DMS114 treated with DMSO at 0.1 percent for 48 hours (cell line): ENCODE results near the gene ZAR1L.

ENCODE experiments used
- DNase-seq: peaks from one replicate; lab custom pipeline; 2025; ENCODE audit not compliant: unreplicated experiment; lab: John Stamatoyannopoulos, UW

ZAR1L gene

DNA sequence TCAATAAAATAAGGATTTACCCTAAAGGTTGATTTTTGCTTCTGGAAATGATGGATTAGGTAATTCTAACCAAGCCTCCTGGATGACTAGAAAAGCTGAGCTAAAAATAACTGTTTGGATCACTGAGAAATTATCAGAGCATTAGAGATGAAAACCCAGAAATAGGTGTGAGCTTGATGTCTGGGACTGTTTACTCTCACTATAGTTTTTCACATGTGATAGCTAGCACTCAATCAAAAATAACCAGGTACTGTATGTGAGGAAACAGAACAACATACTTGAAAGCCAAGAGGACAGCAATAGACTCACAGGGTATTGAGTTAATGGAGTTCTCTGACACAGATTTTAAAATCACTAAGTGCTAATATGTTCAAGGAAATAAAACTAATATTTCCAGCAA, 9.5 kb downstream of the ZAR1L start:
- no peak for DNase-seq

DNA sequence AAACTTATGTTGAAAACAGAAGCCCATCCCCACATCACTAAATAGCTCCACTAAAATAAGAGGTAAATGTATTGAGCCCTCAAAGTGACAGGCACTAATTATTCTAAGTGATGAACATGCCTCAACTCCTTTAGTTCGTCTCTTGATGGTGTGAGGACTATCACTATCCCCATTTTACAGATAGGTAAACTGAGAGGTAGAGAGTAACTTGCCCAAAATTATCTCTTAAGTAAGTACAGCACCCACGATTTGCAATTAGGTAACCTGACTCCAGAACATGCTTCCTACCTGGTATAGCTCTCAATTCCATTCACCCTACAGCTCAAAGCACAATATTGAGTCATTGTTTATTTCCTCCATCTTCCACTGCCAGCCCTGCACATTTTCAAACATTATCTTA, 12.7 kb downstream of the ZAR1L start:
- DNase-seq = no peak

DNA sequence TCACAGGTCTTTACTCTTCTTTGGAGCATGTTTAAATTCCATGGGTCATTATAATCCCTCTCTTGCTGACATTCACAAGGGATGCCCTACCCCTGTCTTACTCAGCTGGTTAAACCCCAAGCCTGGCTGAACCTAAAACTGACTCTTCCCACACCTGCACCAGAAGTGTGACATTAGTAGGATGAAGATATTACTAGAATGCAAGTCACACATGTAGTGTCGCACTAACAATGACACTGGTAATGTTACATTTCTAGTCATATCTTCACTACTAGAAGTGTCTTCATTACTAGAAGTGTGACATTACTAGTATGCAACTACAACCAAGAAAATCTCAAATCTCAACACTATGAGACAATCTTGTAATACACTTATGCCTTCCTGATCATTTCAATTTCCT, 14.2 kb downstream of the ZAR1L start:
- no peak for DNase-seq

DNA sequence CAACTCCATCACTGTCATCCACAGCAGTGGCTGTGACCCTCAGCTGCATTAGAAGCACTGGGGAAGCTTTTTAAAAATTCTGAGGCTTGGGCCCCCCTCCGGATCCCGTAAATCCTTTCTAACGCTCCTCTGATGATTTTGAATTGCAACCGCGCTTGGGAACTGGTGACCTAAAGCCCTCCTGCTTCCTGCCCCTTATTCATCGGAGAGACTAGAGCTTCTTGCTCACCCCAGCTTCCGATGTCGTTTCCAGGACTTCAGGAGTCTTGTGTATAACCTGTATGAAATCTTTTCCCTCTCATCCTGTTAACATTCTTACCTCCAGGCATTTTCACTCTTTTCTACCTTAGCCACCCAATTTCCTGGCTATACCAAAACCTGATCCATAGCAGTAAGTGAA, 14.8 kb downstream of the ZAR1L start:
- no peak for DNase-seq

DNA sequence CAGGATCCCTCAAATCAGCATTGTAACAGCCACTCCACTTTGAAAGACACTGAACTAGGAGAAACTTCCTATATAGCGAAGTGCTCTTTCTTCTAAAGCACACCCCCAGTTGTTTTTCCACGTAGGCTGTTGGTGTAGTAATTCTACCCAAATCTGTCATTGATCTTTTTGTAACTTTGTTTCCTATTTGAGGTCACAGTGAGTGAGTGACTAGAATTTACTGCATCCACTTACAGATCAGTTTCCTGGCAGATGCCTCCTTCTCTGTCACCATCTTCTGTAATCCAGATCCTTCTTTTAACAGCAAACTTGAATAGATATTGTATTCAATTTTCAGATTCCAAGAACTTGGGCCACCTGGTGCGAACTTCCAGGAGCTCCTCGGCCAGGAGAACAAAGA, 15.3 kb downstream of the ZAR1L start:
- DNase-seq = no peak

DNA sequence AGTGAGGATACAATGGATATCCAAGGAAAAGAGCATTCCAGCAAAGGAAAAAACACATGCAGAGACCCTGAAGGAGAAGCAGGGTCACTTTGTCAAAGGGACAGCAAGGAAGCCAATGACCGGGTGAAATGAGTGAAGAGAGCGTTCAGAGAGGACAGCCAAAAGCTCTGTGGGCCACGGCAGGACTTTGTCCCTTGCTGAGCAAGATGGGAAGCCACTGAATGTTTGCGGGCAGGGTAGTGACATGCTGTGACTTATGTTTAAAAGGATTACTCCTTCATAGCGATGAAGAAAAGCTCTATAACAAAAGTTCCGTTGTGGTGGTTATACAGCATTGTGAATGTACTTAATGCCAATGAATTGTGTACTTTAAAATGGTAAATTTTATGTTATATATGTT, 16.5 kb downstream of the ZAR1L start:
- DNase-seq = no peak

DNA sequence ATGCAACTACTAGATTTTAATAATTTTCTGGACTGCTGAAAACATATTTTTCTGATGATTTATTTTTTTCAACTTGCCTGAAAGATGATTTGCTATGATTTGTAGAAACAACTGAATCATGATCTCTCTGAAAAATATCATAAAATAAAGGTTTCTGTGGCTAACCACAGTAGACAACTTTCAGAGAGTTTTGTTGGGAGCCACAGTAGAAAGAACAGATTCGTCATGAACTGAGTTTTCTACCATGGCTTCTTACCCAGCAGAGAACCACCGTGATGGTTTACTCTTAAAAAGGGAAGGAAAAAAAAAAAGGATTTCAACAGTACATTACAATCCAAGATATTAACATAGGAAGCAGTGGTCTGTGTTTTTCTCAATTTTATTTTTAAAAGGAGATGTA, 18.0 kb downstream of the ZAR1L start:
- no peak for DNase-seq

DNA sequence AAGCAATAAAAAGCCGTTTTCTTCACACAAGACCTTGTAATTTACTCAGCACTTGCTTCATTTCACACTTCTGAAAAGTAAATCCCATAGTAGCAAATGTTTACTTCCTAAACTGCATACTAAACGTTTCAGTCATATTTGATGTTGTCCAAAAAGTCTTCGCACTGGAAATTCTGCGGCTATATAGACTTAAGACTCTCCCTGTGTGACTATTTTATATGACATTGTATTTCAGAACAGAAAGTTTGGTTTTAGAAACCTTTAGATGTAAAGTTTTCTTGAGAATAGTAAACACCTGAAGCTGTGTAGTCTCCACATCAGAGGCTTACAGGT, 29.6 kb downstream of the ZAR1L start:
- no peak for DNase-seq

DNA sequence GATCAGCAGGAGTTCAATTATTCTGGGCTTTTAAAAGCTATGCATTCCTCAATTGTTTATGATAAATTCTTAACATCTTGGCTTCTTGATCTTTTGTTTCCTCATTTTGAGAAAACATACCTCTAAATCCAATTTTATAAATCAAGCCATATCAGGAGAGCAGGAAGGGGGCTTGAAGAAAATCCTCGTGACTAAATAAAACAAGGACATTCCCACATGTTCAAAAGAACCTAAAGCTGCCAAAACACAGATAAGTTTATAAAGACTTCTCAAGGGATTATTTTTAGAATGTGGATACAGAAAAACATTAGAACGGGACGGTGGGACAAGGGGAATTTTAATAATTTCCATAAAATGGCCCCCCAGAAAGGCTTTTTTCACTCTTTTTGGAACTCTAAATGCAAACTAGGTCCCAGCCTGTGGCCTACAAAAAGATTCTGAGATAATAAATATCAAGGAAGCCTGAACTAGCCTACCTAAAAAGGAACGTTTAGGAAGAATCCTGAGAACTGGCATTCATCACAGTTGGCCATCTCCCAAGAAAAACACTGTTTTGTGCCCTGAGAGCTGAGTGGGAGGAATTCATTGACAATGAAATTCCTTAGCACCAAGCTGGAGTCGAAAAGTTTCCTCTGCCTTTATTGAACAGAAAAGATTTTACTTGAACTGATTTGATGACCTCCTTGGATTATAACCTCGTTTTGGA, 30.1 kb downstream of the ZAR1L start:
- DNase-seq = no peak

DNA sequence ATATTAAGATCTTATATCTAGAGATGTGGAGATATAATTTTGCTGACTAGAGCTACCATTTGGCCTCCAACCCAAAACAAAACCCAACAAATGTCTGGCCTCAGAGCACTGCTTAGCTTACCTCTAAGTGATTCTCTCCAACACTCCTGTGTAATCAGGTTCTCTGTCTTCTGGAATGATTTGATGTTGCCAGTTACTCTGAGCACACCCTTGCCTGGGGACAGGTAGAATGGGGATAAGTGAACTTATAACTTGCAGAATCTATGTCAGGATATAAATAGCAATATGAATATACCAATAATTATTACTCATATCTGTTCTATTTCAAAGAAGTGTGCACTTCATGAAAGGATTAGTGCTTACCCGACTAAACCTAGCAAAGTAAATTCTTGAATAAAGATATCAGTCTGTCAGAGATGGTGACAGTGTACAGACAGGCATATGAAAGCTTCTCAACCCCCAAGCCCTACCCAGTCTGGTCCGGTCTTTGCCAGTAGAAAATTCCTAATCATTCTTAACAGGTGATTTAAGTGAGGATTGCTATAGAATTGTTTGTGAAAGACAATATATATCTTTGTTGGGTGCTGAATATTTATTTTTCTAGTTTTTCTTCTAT, 33.0 kb downstream of the ZAR1L start:
- no peak for DNase-seq

DNA sequence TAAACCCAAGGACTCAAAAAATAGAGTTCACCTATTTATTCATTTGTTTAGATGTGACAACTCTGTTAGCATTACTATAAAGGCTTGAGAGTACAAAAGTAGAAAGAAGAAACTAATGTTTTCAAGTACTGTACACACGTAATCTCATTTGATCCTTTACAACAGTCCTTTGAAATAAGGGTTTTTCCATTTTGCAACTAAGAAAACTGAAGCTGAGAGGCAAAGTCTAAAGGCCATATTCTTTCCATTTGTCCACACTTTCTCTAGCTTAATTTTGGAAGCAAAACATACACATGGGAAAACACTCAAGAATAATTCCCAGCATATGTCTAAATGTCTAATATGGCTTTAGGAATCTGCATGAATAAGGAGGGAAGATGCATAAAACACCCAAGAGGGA, 34.1 kb downstream of the ZAR1L start:
- DNase-seq = no peak

DNA sequence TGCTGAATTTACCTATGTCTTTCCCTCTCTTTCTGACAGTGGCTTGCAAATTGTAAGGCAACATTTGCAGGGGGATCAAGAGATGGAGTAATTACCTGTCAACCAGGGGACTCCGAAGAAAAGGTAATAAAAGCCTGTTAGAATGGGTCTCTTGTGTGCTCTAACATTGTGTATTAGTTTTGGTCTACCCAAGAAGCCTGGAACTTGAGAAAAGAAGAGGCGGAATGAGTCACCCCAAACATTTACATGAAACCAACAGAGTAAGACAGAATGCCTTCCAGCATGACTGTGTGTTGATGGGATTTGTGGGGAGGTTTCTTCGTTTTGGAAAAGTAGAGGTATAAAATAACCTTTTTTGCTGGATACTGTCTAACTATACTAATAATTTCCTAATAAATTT, 36.7 kb downstream of the ZAR1L start:
- no peak for DNase-seq

DNA sequence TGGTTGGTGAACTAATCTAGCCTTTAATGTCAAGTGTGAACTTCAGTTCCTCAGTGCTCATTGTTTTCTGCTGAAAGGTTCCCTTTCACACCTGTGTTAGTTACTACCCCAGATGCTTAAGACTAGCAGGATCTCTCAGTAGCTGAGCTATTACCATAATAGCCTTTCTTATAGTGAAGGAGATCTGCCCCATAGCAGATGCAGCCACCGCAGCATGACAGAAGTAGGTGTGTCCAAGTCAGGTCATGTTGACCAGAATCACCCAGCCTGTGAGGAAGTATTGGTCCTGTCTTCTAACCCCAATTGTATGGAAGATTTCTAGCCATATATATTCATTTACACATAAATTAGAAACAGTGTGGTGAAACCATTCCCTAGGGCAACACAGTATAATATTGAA, 37.3 kb downstream of the ZAR1L start:
- DNase-seq = no peak

DNA sequence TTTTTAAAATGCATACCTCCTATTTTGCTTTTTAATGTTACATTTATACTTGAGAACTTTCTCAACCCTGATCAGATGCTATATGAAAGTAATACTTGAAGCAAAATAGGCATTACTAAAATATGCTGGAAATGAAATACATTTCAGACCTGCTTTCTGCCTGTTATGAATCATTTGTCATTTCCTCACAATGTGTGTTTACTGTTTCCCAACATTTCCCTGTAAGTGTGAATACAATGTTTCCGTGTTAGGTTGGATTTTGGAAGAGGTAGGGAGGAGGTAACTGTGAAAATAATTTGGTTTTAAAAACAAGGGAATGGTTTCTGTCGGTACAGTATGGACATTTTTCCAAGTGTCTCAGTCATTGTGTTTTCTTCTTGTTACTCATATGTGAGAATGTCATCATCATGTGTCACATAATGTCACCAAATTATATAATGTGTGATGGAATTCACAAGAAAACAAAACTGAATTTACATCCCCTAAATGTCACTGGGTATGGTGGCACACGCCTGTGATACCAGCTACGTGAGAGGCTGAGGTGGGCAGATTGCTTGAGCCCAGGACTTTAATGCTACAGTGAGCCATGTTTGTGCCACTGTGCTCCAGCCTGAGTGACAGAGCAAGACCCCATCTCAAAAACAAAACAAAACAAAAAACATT, 43.0 kb downstream of the ZAR1L start:
- no peak for DNase-seq

DNA sequence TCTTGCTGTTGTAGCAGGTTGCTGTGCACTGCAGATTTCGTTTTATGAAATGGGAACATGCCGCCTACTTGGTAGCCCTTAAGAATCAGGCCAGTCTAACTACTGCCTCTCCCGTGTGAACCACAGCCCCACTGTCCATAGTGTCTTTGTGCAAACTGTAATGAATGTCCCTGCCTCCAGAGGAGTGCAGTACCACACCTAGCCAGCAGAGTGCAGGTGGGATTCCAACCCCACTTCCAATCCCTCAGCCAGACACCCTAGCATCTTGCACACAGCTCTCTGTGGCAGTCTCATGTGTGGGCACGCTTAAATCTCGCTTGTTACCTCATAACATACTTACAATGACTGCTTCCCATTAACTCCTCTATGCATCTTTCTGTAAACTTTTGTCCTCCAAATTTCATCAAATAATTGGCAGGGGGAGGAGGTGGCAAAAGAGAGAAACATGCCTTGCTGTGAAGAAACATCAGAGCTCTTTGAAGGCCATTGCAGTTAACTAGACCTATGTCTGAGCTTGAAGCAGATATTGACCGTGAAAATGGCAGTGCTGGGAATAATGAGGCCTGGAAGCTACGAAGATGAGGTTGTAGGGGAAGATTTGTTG, 47.2 kb downstream of the ZAR1L start:
- no peak for DNase-seq

DNA sequence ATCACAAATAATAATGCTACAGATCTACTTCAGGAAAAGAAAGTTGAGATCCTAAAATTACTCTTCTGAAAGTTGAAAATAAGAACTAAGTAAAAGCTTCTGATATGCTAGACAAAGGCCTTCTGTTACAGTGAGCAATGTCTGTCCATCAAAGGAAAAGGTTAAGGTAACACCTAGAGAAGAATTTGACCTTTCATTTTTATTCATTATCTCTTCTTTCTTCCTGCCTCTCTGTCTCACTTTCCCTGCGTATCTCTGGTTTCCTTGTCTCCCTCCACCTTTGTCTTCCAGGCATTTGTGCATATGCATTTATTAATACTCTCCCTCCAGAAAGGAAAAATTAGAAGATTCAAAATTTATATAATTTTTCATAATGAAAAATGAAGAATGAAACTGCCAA, 49.0 kb downstream of the ZAR1L start:
- no peak for DNase-seq

DNA sequence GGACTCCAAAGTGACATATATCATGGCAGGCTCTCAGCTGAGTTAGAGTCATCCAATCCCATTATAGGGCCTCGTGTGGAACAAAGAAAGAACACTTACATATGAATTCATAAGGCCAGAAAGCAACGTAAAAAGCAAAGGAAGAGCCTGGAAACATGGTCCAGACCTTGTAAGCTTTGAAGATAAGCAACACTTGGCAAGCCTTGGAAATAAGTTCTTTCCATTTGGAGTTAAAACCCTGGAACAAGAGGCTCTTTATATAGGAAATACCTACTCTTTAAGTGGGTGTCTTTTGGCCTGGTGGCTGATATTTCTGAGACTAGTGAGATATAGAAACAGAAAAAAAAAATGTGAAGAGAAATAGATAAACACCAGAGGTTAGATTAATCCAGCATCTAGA, 49.4 kb downstream of the ZAR1L start:
- DNase-seq = no peak

DNA sequence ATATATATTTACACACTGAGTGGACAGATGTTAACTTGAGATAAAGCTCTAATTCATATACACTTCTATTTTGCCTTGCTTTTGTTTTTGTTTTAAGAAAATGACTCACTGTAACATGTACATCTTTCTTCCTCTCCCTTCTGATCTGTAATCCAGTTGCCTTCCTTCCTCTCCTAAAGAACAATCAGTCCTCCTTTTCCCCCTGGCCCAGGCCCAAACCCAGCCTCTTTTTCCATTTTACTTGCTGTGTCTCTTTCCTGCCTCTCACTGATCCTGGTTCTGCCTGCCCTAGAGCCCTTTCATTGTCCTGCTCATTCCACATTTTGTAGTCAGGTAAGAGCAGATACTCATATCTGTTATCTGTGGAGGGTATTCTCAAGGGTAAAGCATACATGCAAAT, 50.8 kb downstream of the ZAR1L start:
- DNase-seq = no peak

DNA sequence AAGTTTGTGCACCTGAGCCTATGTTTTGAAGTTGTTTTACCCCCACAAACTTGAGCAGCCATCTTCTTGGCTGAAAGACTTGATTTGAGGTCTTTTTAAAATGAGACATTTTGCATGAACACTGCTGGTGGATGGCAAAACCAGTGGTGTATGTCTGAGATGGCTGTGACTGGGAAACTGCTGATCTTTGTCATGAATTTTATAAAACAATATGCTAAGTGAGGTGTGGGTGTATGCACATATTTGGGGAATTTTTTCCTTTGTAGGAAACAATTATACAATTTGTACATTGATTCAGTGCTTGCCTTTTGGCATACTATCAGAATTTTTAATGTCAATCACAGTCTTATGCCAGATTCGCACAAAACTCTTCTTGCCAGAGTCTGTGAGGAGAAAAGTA, 52.5 kb downstream of the ZAR1L start:
- no peak for DNase-seq

DNA sequence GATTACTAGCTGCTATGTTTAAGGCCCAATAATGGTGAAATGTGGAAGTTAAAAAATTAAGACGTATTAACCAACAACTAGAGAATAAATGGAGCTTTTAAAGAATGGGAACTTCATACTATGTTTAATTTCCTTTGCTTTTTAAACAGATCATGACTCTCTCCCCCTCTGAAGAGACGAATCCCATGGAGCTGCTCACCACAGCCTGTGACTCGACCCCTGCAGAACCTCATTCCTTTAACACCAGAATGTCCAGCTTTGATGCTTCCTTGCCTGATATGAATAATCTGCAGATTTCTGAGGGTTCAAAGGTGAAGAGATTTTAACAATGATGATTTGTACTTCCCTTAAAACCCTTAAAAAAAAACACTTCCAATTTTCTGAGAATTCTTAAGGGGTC, 53.0 kb downstream of the ZAR1L start:
- no peak for DNase-seq

DNA sequence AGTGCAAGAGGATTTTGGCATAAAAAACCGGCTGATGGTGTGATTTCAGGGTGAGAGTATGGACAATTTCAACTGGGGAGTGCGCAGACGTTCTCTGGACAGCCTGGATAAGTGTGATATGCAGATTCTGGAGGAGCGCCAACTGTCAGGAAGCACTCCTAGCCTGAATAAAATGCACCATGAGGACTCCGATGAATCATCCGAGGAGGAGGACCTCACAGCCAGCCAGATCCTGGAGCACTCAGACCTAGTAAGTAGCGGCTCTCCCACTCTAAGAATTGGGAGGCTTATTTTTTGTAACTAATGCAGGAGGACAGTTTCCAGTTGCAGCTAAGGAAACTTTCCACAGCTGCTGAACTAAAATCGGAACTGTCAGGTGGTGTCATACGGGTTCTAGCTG, 53.6 kb downstream of the ZAR1L start:
- no peak for DNase-seq

DNA sequence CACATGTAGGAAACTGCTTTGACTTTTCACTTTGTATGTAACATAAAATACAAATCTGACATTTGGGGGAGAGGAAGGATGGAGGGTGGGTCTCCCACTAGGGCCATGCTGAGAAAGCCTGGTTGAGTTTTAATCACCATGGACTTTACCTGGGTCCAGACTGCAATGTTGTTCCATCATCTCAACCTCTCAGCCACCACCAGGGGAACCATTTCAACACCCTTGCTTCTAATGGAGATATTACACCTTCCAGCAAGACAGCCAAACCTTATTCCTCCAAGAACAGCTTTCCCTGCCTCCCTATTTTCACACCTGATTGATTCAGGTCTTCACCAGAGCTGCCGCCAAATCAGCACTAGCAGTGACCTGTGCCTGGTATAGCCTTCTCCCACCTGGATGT, 56.0 kb downstream of the ZAR1L start:
- DNase-seq = no peak
